Lower lobe of right lung (tissue), 2 donors: Measurements from ENCODE around the gene AIF1L. TPM values are rescaled to one million over a fixed set of nuclear protein-coding genes. Genes with fewer than 3 reads are reported as not detected.

Experiments used
- ATAC-seq, 2 donors: fragments of 200-7000 bp; cut with Tn5 transposase; one replicate each; pipeline ENCODE4 v1.9.1; 2020 to 2022; ENCODE audit warnings: mild to moderate bottlenecking in 2 of 2, moderate library complexity in 2 of 2
- DNase-seq: peaks from one replicate; pipeline ENCODE4 v3.0.0-alpha.2; 2020
- H3K27ac ChIP-seq: fragments of 200-600 bp; one replicate; pipeline ENCODE4 v1.8.0; 2022
- H3K27me3 ChIP-seq: fragments of 200-600 bp; one replicate; pipeline ENCODE4 v1.8.0; 2022; ENCODE audit warnings: low read depth
- H3K36me3 ChIP-seq: fragments of 200-600 bp; one replicate; pipeline ENCODE4 v1.8.0; 2022; ENCODE audit warnings: mild to moderate bottlenecking
- H3K4me1 ChIP-seq: fragments of 200-600 bp; one replicate; pipeline ENCODE4 v1.8.0; 2022
- H3K4me3 ChIP-seq: fragments of 200-600 bp; one replicate; pipeline ENCODE4 v1.8.0; 2022; ENCODE audit warnings: mild to moderate bottlenecking
- H3K9me3 ChIP-seq: fragments of 200-600 bp; one replicate; pipeline ENCODE4 v1.8.0; 2022
- intact Hi-C: fragments of 100-400 bp; cut with DNase I; formaldehyde crosslinking; loops from one replicate; pipeline ENCODE4 v1.11.0; 2022
- total RNA-seq: library from RNA; stranded (reverse); fragmentation: NEBNext Ultra II Directional; extraction: Animal tissue kit (Norgen Biotek cat#: 25700); gene quantifications from one replicate; pipeline ENCODE4 v1.2.1, GENCODE V29; 2021
- TF ChIP-seq, protein P1 (sequence below): fragments of 200-600 bp; IDR thresholded peaks from one replicate; pipeline ENCODE4 v1.8.0; 2022; ENCODE audit warnings: antibody characterized with exemption, mild to moderate bottlenecking
- donor health status: DM: no; HTN: yes; CAD: no; lungs with severe emphysema.

AIF1L gene
- total RNA-seq, 1 donor from 2014 or later: 16.0 TPM

DNA sequence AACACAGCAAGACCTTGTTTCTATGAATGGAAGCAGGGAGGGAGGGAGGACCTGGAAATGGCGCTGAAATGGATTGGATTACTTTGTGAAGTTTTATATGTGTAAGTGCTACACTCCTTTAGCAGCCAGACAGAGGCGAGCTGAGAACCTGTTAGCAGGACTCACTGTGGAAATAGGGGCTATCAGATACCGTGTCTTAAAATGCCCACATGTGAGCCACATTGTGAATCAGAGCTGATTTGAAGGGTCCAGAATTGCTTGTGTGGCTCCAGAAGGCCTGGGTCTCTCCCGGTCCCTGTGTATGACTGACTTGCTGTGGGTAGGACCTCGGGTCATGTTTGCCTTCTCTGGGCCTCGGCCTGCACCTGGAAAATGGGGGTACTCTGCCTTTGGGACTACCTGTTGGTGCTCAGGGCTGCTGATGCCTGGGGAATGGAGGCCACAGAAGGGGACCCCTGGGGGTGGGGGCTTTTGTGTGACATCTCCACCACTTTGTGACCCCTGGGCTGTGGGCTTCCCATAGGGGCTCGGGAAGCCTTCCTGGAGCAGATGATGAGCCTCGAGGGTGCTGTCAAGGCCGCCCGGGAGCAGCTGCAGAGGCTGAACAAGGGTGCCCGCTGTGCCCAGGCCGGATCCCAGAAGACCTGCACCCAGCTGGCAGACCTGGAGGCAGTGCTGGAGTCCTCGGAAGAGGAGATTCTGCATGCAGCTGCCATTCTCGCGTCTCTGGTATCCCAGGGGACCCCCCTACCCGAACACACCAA, 24.0 kb upstream of the AIF1L start:
- no peak for DNase-seq

DNA sequence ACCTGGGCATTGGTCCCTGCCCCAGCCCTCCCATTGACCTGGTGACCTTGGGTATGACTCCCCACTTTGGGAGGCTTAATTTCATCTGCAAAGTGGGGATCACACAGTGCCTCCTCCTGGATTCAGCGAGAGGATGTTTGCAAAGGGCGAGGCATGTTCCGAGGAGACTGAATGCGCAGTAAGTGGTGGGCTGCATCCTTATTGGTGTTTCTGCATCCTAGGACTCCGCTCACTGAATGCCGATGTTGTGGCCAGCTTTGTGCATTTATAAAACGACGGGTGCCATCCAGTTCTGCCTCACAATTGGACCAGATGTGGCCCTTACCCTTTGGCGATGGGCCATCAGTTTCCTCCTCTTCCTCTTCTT, 23.5 kb upstream of the AIF1L start:
- Histone ChIP-seq H3K4me3 (no peak overlapping the region), H3K27ac (no peak overlapping the region), H3K36me3 (no peaks in the 10 kb centered on the region), H3K27me3 (no peaks in the 10 kb centered on the region), H3K4me1 (no peaks in the 10 kb centered on the region), H3K9me3 (no peaks in the 10 kb centered on the region)
- TF ChIP-seq, protein P1, sequence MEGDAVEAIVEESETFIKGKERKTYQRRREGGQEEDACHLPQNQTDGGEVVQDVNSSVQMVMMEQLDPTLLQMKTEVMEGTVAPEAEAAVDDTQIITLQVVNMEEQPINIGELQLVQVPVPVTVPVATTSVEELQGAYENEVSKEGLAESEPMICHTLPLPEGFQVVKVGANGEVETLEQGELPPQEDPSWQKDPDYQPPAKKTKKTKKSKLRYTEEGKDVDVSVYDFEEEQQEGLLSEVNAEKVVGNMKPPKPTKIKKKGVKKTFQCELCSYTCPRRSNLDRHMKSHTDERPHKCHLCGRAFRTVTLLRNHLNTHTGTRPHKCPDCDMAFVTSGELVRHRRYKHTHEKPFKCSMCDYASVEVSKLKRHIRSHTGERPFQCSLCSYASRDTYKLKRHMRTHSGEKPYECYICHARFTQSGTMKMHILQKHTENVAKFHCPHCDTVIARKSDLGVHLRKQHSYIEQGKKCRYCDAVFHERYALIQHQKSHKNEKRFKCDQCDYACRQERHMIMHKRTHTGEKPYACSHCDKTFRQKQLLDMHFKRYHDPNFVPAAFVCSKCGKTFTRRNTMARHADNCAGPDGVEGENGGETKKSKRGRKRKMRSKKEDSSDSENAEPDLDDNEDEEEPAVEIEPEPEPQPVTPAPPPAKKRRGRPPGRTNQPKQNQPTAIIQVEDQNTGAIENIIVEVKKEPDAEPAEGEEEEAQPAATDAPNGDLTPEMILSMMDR: no peak
- ATAC-seq (no peak), DNase-seq (no peak)
- intact Hi-C loops: no loop called here

More for the DNA sequence above, 24.0 kb upstream of the AIF1L start:
- Histone ChIP-seq H3K9me3 (no peaks in the 10 kb centered on the region), H3K27ac (no peak overlapping the region), H3K4me1 (no peaks in the 10 kb centered on the region), H3K36me3 (no peaks in the 10 kb centered on the region), H3K4me3 (no peak overlapping the region), H3K27me3 (no peaks in the 10 kb centered on the region)
- TF ChIP-seq, protein P1: no peak
- no peak for ATAC-seq
- intact Hi-C loops: no loop called here

DNA sequence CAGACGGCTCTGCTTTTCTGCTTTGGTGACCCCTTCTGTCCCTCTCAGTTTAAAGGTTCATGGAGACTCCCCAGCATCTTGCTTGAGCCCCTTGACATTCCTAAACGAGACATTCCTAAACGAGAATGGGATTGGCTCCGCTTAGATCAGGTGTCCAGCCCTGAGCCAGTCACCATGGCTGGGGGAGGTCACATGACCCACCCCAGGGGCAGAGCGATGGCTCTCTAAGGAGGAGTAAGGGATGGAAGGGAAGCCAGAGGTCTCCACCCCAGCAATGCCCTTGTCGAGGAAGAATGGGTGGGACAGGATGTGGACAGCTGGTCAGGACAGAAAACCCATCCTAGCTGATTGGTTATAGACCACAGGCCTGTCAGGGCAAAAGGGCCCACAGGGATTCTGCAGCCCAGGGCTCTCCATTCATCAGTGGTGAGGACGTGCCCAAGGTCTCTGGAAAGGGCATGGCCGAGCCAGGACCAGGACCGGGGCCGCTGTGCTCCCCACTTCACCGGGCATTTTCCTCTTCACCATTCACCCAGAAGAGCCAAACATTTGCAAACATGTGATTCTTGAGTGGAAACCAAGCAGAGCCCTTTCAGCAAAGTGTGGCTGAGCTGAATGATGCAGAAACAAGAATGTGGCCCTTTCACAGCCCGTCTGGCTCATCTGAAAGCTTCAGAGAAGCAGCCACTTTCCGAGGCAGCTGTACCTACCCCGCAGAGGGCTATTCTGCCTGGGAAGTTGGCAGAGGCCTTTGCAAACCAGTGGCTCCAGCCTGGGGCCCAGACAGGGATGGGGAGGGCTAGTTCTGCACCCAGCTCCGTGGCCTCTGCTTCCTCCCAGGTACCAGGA, 19.8 kb upstream of the AIF1L start:
- intact Hi-C loops: no loop called here
- ATAC-seq (no peak), DNase-seq (no peak)
- H3K27me3 ChIP-seq: no peaks in the 10 kb centered on the region
- no peaks in the 10 kb centered on the region for H3K9me3 ChIP-seq
- TF ChIP-seq, protein P1: no peak
- no peaks in the 10 kb centered on the region for H3K4me1 ChIP-seq
- no peak overlapping the region for H3K4me3 ChIP-seq
- no peaks in the 10 kb centered on the region for H3K36me3 ChIP-seq
- H3K27ac ChIP-seq: no peak overlapping the region

DNA sequence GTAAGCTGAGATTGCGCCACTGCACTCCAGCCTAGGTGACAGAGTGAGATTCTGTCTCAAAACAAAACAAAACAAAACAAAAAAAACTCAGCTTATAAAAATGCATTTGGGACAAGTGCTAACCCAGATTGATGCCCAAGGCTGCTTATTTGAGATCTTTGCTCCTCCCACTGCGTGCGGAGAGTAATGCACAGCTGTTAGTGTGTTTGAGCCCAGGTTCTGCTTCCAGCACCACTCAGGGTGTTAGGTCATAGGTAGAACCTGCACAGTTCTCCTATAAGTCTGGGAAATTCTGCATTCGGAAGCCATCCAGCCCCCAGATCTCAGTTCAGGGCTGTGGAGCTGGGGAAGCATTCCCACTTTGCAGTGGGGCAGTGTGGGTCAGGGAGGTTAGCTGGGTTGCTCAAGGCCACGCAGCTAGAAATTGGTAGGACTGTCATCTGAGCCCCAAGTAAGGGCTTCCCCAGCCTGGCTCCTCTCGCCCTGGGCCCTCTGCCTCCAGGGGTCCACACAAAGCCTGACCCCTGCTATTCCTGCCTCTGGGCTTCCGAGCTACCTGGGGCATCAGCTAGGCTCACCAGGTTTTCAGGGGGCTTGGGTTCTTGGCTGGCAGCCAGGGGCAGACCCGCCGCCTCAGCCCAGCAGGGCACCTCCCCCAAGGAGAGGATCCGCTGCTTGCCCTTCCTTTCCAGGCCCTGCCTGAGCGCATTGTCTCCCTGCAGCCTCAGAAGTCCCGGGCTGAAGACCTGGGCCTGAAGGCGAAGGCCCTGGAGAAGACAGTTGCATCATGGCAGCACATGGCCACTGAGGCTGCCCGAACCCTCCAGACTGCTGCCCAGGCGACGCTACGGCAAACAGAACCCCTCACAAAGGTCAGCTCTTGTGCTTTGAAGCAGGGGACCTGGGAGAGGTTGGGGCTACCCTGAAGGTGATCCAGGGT, 17.6 kb upstream of the AIF1L start:
- Histone ChIP-seq H3K4me1 (no peaks in the 10 kb centered on the region), H3K27ac (no peak overlapping the region), H3K36me3 (no peaks in the 10 kb centered on the region), H3K4me3 (no peak overlapping the region), H3K27me3 (no peaks in the 10 kb centered on the region), H3K9me3 (no peaks in the 10 kb centered on the region)
- intact Hi-C loops: no loop called here
- ATAC-seq (no peak), DNase-seq (no peak)
- TF ChIP-seq, protein P1: no peak

DNA sequence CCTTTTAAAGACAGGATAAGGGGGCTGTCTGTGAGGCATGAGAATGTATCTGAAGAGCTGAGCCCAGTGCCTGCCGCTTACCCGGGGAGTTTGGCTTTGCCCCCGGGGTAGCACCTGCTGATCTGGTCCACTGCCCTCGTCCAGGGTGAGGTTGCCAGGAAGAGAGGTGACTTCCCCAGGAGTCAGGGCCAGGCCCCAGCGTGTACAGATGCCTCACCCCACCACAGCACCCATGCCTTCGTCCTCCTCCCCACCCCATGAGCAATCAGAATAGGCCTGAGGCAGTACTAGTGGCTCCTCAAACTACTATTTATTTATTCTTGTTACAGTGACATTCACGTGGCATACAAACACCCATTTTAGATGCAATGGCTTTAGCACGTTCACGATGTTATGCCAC, 15.7 kb upstream of the AIF1L start:
- intact Hi-C loops: no loop called here
- no peak for ATAC-seq
- H3K27me3 ChIP-seq: no peaks in the 10 kb centered on the region

More for the DNA sequence above, 15.7 kb upstream of the AIF1L start:
- Histone ChIP-seq H3K4me1 (no peaks in the 10 kb centered on the region), H3K4me3 (no peak overlapping the region), H3K36me3 (no peaks in the 10 kb centered on the region), H3K9me3 (no peaks in the 10 kb centered on the region), H3K27ac (no peak overlapping the region)
- TF ChIP-seq, protein P1: no peak
- no peak for DNase-seq
